Measurements from ENCODE around the gene PARD3.

Gene PARD3

DNA sequence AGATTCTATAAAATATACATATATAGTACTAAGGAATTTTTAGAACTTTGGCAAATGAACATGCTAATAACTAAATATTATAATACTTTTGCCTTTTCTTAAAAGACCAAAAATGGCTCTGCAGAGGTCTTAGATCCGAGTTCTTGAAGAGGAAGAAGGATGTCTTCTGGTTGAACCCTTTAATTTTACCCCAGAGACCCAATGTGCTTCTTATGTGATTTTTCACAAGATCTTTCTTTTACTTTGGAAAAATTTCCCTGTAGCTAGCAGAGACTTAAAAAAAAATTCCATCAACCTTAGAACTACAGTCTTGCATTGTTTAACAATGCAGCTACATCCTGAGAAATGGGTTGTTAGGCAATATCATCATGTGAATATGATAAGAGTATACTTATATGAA, 663.2 kb downstream of the PARD3 start:
- TF ChIP-seq CTCF (conservative IDR thresholded peaks at IDR 0.05) = no peak
- H3K27ac ChIP-seq = peak overlapping the region; percentile 43

GRCh38 chr10:34151481-34151880, 663.6 kb downstream of the PARD3 start:
- no peak for TF ChIP-seq CTCF (conservative IDR thresholded peaks at IDR 0.05)
- H3K27ac ChIP-seq = peak overlapping the region; percentile 43; the same call in 1 of the 2 replicates

DNA sequence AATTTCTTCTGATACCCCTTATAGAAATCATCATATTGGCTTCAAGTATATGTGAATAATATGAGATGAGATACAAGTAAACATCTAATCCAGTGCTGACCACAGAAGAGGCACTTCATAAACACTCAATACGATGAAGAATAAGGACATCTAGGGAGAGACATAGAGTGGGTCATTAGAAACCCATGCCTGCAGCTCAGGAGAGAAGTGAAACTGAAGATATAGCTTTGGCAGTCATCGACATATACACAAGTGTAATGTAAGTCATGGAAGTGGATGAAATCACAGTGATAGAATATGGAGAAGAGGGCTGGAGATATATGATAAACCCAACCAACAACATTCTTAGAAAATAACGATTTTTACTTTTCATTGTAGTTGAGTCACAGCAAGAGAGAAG, 665.0 kb downstream of the PARD3 start:
- no peak for TF ChIP-seq CTCF (conservative IDR thresholded peaks at IDR 0.05)
- no peak overlapping the region for H3K27ac ChIP-seq

DNA sequence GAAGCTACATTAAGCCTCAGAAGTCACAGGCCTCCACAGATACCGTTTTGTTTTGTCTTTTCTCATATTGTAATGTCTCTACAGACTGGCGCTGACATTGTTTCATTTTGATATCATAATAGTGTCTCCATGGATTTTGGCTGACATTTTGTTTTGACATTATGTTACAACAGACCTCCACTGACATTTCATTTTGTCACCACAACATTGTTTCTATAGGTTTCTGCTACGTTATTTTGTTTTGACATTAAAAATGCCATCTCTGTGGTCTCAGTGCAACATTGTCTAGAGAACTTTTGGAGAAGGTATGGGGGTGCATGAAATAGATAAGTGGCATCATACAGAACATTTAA, 666.8 kb downstream of the PARD3 start:
- H3K27ac ChIP-seq = no peak overlapping the region
- TF ChIP-seq CTCF (conservative IDR thresholded peaks at IDR 0.05) = no peak

GRCh38 chr10:34147641-34148304, 667.3 kb downstream of the PARD3 start:
- no peak overlapping the region for H3K27ac ChIP-seq
- TF ChIP-seq CTCF (conservative IDR thresholded peaks at IDR 0.05) = no peak

GRCh38 chr10:34145715-34146114, 669.4 kb downstream of the PARD3 start:
- no peak for TF ChIP-seq CTCF (conservative IDR thresholded peaks at IDR 0.05)
- no peak overlapping the region for H3K27ac ChIP-seq

- H3K27ac ChIP-seq = no peak overlapping the region
- TF ChIP-seq CTCF (conservative IDR thresholded peaks at IDR 0.05) = no peak
These were observed 671.6 kb downstream of the PARD3 start for GRCh38 chr10:34143466-34143865.
